AG09319 (cell line): Measurements from ENCODE around the gene COX6A2.
A peak's percentile ranks its signal among the peaks of the same experiment; 100 is the strongest.

ENCODE experiments used
- DNase-seq: peaks from one replicate; pipeline ENCODE4 v3.0.0-alpha.2; 2010; ENCODE audit warnings: low read depth; ENCODE audit errors: extremely low read depth
- TF ChIP-seq, protein P1 (sequence below): IDR thresholded peaks from 2 replicates; pipeline ENCODE4 v1.5.1; 2011; ENCODE audit warnings: low read depth, mild to moderate bottlenecking, inconsistent platforms, low read length, moderate library complexity

COX6A2 gene

DNA sequence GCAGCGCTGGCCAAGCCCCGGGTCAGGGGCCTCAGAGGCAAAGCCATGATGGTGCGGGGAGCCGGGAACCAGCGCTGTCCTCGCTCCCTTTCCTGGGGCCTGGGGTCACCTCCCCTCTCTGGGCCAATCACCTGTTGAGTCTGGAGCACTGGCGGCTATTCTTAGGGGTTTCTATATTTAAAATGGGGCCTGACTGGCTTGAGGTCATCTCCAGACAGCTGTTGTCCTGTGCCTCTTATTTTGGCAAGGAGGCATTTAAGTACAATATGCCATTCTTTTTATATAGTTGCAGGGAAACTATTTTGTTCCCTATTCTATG lies at the start of gene COX6A2:
Gene COX6A2, minus strand, starts transcription at position 82 of the 319 bp plus-strand sequence. Its CDS starts 35 bp downstream, at position 47.
- no peak for DNase-seq
- TF ChIP-seq, protein P1, sequence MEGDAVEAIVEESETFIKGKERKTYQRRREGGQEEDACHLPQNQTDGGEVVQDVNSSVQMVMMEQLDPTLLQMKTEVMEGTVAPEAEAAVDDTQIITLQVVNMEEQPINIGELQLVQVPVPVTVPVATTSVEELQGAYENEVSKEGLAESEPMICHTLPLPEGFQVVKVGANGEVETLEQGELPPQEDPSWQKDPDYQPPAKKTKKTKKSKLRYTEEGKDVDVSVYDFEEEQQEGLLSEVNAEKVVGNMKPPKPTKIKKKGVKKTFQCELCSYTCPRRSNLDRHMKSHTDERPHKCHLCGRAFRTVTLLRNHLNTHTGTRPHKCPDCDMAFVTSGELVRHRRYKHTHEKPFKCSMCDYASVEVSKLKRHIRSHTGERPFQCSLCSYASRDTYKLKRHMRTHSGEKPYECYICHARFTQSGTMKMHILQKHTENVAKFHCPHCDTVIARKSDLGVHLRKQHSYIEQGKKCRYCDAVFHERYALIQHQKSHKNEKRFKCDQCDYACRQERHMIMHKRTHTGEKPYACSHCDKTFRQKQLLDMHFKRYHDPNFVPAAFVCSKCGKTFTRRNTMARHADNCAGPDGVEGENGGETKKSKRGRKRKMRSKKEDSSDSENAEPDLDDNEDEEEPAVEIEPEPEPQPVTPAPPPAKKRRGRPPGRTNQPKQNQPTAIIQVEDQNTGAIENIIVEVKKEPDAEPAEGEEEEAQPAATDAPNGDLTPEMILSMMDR = no peak

DNA sequence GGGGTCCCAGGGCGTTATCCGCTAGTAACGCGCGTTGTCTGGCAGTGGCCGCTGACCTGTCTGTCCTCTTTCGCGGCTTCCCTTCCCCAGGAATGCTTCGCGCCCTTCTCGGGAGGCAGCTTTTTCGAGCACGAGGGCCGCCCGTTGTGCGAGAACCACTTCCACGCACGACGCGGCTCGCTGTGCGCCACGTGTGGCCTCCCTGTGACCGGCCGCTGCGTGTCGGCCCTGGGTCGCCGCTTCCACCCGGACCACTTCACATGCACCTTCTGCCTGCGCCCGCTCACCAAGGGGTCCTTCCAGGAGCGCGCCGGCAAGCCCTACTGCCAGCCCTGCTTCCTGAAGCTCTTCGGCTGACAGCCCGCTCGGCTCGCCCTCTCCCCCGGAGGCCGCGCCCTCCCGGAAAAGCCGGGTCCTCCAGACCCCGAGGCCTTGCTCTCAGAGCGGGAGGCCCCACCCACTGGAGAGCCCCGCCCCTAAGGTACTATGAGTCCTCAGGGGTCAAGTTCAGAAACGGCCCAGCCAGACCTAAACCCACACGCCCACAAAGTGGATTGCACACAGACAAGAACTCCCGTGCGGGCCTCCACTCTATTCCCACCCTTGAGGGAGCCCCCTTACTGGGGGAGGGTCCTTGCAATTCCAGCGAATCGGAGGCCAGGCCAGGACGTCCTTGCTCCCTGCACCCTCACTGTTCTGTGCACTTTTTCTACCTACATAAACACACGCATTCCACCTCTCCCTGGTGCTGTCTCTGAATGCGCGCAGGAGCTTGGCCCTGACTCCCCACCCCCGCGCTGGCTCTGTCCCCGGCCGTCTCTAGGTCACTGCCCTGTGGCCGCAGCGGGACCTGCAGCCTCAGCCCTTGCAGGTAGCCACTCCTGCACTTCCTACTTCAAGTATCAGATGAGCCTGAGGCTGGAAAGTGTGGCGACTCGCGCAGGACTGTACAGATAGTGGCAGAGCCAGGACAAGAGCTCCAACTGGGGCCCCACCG lies 49.4 kb upstream of the COX6A2 start:
- no peak for DNase-seq
- TF ChIP-seq, protein P1 = no peak

DNA sequence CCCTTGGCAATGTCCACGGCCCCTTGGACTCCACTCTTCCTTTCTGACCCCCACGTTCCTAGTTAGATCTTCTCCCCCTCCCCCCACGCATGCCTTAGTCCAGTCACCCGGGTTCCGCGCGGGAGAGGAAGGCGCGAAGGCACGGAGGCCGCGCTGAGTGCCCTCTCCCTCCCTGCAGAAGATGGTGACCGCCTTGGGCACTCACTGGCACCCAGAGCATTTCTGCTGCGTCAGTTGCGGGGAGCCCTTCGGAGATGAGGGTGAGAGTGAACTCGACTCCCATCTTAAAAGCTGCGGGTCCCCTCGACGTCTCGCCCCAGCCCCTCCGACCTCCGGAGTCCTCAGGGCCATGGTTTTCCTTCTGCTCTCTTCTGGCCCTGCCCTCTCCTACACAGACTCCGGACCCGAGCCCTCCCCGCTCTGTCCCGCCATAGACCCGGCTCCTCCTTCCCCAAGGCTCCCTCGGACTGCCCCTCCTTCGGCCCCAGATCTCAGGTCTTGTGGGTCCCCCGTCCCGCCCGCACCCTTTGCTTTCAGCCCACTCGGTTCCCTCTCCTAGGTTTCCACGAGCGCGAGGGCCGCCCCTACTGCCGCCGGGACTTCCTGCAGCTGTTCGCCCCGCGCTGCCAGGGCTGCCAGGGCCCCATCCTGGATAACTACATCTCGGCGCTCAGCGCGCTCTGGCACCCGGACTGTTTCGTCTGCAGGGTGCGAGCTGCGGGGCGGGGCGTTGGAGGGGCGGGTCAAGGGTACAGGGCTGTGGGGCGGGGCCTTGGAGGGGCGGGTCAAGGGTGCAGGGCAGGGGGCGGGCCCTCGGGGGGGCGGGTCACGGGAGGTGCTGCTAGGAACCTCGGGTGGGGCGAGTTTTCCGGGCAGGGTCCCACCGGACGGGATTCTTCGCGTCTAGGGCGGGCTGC lies 48.4 kb upstream of the COX6A2 start:
- no peak for DNase-seq
- TF ChIP-seq, protein P1 = no peak

DNA sequence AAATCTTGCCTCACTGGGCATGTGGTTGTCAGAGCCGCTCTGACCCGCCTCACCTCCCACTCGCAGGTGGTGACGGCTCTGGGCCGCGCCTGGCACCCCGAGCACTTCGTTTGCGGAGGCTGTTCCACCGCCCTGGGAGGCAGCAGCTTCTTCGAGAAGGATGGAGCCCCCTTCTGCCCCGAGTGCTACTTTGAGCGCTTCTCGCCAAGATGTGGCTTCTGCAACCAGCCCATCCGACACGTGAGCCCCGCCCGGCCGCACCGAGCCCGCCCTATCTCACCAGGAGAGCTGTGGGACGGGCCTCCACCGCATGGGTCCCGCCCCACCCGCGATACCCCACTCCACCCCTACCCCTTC lies 47.8 kb upstream of the COX6A2 start:
- DNase-seq = no peak
- TF ChIP-seq, protein P1 = no peak

DNA sequence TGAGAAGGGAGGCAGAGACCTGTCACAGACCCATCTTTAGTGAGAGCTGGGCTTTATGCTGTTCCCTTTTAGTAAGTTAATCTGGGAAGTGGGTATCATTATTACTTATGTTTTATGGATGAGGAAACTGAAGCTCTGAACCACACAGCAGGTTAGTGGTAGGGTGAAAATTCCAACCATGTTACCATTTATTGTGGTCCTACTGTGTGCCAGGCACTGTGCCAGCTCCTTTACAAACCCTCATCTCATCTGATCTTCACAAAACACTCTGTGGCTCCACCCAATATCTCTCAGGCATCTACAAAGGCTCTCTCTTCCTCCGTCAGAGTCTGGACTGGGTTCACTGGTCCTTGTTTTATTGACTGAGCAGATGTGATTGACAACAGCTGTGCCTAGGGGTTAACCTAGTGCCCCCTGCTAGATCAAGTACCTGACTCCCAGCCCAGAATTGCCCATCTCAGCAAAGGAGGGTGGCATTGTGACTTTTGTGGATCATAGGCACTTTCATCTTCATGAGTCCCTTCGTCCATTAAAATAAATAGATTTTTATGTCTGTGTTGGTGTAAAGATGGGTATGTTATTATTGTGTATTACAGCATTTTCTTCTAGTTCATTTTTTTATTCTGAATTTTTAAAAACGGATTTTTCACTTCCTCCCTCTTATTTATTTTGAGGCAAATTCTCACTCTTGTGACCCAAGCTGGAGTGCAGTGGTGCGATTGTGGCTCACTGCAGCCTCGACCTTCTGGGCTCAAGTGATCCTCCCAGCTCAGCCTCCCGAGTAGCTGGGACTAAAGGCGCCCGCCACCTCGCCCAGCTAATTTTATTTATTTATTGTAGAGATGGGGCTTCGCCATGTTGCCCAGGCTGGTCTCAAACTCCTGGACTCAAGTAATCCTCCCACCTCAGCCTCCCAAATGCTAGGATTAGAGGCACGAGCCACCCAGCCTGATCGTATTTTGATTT lies 46.9 kb upstream of the COX6A2 start:
- DNase-seq = no peak
- TF ChIP-seq, protein P1 = no peak

DNA sequence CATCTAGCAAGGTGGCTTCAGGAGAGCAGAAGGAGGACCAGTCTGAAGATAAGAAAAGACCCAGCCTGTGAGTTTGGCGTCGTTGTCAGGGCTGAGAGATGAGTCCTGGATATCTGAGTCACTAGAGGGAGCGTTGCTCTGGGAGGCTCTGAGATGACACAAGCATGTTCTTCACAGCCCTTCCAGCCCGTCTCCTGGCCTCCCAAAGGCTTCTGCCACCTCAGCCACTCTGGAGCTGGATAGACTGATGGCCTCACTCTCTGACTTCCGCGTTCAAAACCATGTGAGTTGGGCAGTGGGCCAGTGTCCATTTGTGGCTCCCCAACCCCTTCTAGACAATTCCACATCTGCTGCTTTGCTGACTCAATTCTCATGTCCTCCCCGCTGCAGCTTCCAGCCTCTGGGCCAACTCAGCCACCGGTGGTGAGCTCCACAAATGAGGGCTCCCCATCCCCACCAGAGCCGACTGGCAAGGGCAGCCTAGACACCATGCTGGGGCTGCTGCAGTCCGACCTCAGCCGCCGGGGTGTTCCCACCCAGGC lies 46.1 kb upstream of the COX6A2 start:
- peak; percentile 49 for DNase-seq
- TF ChIP-seq, protein P1 = peak; percentile 3
